Keratinocyte (primary cell): ENCODE measurements around the gene SIGLEC1.

ENCODE experiments used
- EZH2 ChIP-seq: IDR thresholded peaks from one replicate; pipeline ENCODE4 v1.6.1; 2012; ENCODE audit warnings: inconsistent platforms, mild to moderate bottlenecking, low read length, moderate library complexity
- TF ChIP-seq, protein P1 (sequence below), 3 experiments: IDR thresholded peaks in 1 of 3; conservative IDR thresholded peaks in 1 of 3; optimal IDR thresholded peaks in 1 of 3; 2 replicates in 2 of 3; 3 replicates in 1 of 3; pipeline versions ENCODE3 to v1.5.1; 2011; ENCODE audit warnings: low read length in 3 of 3, mild to moderate bottlenecking in 3 of 3, moderate library complexity in 2 of 3, control low read depth in 1 of 3, inconsistent platforms in 1 of 3; ENCODE audit not compliant: insufficient read depth in 2 of 3; ENCODE audit errors: extremely low read depth in 1 of 3

DNA sequence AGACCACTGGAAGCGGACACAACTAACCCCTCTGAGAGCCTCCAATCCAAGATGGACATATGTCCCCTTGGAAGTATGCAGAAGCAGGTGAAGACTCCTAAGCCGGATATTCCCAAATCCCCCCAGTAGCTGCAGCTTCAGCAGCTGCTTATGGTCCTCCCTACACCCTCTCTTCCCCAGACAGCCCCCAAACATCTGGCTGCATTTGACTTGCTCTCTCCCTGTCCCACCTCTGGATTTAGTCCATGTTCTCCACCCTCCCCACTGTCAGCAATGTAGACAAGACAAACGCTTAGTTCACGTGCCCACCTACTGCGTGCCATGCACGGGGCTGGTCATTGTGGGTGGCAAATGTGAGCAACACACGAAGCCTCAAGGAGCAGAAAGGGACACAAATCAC is 26.0 kb downstream of the SIGLEC1 start:
- TF ChIP-seq, protein P1, sequence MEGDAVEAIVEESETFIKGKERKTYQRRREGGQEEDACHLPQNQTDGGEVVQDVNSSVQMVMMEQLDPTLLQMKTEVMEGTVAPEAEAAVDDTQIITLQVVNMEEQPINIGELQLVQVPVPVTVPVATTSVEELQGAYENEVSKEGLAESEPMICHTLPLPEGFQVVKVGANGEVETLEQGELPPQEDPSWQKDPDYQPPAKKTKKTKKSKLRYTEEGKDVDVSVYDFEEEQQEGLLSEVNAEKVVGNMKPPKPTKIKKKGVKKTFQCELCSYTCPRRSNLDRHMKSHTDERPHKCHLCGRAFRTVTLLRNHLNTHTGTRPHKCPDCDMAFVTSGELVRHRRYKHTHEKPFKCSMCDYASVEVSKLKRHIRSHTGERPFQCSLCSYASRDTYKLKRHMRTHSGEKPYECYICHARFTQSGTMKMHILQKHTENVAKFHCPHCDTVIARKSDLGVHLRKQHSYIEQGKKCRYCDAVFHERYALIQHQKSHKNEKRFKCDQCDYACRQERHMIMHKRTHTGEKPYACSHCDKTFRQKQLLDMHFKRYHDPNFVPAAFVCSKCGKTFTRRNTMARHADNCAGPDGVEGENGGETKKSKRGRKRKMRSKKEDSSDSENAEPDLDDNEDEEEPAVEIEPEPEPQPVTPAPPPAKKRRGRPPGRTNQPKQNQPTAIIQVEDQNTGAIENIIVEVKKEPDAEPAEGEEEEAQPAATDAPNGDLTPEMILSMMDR (optimal IDR thresholded peaks at IDR 0.05 in 1 of 3, IDR thresholded peaks at IDR 0.05 in 1 of 3, conservative IDR thresholded peaks at IDR 0.05 in 1 of 3; ENCODE audit: extremely low read depth in 1 of 3, insufficient read depth in 2 of 3, low read length in 3 of 3), result no peak
- TF ChIP-seq EZH2, result no peak
